NCI-H146 treated with DMSO at 0.1 percent for 48 hours (cell line): ENCODE measurements around the gene BRIX1.

ENCODE experiments used
- DNase-seq: peaks from one replicate; lab custom pipeline; 2025; ENCODE audit not compliant: unreplicated experiment; lab: John Stamatoyannopoulos, UW

BRIX1 gene, protein sequence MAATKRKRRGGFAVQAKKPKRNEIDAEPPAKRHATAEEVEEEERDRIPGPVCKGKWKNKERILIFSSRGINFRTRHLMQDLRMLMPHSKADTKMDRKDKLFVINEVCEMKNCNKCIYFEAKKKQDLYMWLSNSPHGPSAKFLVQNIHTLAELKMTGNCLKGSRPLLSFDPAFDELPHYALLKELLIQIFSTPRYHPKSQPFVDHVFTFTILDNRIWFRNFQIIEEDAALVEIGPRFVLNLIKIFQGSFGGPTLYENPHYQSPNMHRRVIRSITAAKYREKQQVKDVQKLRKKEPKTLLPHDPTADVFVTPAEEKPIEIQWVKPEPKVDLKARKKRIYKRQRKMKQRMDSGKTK

DNA sequence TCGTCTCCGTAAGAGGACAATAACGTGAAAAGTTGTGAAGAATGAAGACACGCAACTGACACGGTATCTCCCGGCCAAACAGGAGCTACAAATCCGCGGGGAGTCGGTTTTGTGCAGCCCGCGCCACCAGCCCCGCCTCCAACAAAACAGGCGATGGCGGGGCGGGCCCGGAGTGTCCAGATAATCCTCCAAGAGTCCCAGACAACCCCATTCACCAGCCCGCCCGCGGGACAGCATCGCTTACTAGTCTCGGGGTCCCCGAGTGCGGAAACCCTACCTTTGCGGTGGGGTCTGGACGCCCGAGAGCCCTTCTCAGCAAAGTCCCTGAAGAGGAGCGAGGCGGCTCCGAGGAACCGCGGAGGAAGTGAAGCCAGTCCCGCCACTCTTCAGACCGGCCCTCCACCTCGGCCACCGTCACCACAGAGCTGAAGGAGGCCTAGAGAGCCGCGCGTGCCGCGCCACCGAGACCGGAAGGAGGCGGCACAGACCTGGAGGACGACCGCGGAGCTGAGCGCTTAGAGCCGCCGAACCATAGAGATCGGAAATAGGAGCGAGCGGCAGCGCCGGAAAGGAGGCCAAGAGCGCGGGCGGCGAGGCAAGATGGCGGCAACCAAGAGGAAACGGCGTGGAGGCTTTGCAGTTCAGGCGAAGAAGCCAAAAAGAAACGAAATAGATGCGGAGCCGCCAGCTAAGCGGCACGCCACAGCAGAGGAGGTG is at the start of gene BRIX1, which contains the start of gene RAD1:
Gene BRIX1, plus strand, starts transcription at position 573 of the 717 bp plus-strand sequence. Its CDS starts 28 bp downstream, at position 601.
Gene RAD1, minus strand, starts transcription at position 366 of the 717 bp plus-strand sequence. CDS start 612 bp downstream, outside the sequence.
- DNase-seq: peak; percentile 96

DNA sequence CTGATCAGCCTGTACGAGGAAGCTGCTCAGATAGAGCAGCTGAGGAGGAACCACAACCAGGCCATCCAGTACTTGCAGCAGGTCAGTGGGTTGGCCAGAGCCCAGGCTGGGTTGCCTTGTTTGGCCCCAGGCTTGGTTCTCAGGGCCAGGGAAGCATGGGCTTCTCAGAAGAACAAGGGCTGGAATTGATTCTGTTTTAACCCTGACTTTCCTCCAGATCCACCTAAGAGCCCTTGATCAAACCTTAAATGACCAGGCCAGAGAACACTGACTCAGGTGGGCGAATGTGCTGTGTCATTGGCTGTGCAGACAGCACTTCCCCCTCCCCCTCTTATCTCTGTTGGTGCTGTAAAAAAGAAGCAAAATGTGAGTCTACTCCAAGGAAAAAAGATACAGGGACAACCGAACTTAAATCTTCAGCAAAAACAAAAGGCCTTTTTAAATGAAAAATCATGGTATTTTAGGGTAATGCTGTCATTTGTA is 48.5 kb upstream of the BRIX1 start:
- no peak for DNase-seq

DNA sequence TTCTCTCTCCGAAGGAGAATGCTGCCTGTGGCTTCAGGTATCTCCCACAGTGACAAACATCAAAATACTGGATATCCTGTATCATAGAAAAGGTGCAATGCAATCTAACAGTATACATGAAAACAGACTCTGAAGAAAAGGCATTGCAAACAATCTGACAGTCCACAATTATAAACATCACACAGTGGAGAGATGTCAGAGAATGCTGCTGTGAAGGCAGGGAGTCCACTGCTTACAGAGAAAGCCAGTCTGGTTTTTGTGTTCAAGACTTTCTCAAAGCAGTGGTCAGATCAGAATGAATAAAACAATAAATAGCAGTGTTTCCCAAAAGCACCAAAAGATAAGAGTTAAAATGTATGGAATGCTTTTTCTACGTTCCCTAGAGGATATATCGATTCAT is 47.9 kb upstream of the BRIX1 start:
- no peak for DNase-seq

DNA sequence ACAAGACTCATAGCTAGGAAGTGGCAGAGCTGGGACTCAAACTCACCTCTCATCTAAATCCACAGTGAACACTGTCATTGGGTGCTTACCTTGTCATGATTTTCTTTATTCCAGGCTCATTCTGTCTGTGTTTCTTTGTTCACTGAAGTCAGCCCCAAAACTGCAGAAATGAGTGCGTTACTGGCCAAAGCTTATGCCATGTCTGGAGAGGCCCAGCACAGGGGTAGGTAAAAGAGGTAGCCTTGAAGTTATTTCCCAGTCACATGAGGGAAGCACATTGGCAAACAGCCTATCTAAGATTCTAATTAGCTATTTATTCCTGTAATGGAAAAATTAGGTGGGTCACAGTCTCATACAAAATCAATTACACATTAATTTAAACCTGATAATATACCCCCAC is 46.7 kb upstream of the BRIX1 start:
- no peak for DNase-seq

DNA sequence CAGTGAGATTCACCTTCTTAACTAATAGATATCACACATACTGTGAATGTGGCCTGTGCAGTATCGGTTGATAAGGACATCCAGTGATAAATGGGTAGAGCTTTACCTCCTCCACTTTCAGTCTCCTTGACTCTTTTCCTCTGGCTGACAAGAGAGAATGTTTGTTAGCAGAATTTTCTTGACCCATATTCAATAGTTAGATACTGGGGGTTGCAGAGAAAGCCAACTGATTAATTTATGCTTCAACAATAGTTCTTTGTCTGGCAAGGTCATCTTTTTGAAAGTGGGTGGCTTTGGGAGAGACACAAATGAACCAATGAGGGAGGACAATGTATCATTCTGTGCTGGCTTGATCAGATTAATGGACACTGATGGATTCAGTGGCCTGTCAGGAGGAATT is 46.3 kb upstream of the BRIX1 start:
- DNase-seq: no peak

DNA sequence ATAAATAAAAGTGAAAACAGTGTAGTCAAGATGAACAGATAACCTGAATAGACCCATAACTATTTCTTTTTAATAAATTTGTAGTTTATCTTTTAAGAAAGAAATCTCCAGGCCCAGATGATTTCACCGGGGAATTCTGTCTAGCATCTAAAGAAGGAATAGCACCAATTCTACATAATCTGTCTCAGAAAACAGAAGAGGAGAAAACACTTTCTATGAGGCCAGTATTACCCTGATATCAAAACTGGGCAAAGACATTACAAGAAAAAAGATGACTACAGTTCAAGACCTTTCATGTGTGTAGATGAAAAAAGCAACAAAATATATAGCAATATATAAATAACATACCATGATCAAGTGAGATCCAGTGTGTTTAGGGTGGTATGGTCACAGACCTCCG is 45.1 kb upstream of the BRIX1 start:
- no peak for DNase-seq

DNA sequence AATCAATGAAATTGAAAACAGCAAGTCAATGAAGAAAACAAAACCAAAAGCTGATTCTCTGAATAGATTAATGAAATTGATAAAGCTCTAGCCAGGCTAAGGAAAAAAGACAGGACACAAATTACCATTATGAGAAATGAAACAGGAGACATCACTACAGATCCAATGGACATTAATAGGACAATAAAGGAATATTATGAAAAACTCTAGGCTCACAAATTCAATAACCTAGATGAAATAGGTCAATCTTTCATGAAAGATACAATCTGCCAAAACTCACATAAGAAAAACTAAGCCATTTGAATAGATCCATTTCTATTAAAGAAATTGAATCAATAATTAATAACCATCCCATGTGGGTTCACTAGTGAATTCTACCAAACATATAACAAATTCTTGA is 39.2 kb upstream of the BRIX1 start:
- DNase-seq: no peak

DNA sequence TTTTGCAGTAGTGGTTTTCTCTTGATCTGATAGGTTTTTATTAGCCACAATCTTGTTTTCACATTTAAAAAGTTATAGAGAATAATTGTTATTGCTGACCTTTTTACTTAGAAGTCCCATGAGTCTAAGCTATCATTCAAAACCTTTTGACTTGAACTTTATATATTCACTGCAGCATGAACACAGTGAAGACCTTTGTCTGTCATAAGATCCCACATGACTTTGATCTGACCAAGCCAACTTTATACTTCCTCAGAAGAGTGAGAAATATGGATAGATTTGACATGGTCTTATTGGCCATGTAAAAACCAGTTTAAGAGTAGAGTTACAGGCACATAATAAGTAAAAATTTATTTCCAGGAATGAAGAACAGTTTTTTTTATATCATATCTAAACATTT is 34.3 kb upstream of the BRIX1 start:
- no peak for DNase-seq

DNA sequence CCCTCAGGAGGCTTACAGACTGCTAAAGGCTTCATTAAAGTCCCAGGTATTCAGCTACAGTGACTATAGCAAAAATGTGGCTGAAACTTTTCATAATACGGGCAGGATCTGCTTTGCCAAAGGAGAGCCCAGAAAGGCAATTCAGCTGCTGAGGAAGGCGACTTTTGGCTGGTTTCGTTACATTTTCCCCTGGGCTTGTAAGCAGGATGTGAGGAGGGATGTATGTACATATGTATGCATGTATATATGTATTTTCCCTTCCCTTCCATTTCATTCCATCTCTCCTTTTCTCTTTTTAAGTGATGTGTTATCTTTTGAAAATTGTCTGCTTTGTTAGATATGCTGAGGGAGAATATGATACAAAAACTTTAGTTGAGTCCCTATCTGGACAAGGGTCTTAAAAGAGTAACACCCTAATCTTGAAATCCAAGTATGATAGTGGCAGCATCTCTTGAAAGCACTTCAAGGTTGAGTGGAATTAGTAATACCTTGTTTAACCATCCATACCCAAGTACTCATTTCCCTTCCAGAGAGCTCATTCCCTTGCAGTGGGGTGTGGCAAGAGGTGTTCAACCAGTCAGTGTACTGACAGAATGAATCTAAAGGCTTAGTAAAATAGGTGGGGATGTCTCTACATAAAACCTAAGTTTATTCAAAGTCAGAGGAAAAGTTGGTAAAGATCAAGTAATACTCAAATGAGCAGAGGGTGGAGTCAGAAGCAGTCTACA is 29.0 kb upstream of the BRIX1 start:
- no peak for DNase-seq

DNA sequence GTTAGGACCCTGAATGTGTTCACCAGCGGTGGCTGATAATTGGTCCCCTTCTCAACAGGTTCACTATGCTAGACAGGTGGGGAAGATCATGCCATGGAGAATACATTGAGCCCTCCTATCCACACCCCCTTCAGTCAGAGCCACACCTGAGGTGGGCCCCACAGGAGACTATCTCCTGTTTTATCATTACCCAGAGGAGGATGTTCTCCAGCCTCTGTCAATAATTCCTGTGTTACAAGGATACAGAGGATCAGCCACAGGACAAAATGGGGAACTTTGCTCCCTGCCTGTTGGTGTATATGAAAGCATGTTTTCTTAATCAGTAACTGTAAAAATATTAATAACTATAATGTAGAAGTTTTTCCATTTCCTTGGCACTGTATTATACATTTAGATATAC is 26.1 kb upstream of the BRIX1 start:
- no peak for DNase-seq

DNA sequence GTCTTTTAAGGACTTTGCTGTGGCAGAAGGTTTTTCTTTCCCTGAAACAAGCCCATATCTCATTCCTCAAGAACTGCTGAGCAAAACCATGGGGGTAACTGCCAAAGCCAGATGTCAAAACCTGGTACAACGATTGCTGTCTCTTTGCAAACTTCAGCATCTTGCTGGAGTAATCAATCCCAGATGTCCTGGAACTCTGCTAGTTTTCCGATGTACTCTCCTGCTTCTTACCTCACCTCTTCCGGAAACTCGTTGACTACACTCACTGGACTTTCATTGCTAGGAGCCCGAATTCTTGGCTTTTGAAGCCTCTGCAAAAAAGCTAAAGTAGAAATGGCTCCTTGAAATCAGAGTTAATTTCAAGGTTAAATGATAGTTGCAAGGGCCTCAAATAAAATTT is 23.5 kb upstream of the BRIX1 start:
- no peak for DNase-seq

DNA sequence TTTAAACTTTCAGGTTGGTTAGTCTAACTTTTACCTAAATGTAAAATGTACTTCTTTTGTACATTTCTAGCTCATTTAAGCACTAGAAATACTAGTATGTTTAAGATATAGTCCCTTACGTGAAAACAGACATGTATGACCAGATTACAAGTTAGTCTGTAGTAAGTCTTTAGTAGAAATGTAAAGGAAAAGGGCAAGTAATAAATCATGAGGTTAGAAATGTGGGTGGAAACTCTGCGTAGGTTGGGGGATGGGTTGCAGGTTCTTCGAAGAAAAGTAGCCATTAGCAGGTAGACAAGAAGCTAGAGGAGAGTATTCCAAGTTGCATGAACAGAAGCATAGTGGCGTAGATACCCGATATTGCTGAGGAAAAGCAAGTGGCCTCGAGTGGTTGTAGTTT is 23.1 kb upstream of the BRIX1 start:
- DNase-seq: no peak

DNA sequence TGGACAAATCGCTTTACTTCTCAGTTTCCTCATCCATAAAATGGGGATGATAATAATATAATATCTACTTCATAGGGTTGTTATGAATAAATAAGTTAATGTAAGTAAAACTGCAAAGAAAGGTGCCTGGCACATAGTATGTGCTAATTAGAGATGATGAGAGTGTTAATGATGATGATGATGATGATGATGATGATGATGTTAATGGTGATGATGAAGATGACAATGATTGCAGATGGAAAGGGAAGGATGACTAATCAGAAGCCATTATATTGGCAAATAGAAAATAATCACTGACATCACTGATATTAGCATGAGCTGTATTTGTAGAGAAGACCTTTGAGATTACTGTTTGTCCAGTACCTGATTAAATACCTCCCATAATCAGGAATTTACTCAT is 20.8 kb upstream of the BRIX1 start:
- no peak for DNase-seq

DNA sequence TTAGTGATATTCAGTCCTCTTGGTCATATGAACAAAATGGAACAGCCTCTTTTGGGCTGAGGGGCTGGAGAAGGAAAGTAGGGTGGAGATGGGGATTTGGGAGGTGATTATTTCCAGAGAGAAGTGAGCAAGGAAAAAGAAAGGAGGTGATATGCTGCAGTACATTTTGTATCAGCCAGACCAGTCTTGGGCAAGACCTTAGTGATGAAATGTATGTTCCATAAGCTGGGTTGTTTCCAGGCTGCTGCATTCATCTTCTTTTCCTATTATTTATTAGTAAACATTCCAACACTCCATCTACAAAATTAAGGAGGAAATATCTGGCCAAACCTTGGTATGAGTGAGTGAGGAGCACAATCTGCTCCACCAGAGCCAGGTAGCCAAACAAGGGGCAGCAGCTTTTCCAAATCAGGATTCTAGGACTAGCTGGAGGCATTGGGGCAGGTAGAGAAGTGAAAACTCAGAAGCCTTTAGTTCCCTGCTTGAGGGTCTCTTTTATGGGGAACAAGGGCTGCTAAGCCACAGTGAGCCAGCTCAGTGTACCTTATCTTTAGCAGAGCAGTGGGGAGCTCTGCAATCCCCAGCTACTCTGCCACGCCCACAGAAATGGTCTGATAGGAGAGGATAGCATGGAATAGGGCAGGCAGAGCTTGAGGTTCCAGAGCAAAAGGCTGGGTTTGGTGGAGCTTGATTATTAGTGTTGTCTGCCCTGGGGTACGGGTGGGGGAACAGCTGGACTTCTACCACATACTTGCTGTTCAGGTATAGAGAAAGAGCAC is 19.7 kb upstream of the BRIX1 start:
- no peak for DNase-seq

DNA sequence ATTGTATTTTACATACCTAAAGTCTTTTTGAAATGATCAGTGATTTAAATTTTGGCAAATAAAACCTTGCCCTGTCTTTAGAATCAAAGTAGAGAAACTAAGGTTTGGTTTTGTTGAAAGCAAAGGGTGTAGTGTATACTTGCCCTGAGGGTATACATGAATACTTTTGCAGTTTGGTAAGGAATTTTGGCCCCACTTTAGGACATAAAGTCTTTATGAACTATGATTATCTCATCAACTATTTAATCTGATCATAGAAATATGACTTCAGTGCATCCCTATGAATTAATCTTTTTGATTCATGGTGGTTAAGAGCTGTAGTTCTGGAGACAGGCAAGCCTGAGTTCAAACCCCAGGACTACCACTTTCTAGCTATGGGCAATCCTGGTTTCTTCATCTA is 17.9 kb upstream of the BRIX1 start:
- DNase-seq: no peak

DNA sequence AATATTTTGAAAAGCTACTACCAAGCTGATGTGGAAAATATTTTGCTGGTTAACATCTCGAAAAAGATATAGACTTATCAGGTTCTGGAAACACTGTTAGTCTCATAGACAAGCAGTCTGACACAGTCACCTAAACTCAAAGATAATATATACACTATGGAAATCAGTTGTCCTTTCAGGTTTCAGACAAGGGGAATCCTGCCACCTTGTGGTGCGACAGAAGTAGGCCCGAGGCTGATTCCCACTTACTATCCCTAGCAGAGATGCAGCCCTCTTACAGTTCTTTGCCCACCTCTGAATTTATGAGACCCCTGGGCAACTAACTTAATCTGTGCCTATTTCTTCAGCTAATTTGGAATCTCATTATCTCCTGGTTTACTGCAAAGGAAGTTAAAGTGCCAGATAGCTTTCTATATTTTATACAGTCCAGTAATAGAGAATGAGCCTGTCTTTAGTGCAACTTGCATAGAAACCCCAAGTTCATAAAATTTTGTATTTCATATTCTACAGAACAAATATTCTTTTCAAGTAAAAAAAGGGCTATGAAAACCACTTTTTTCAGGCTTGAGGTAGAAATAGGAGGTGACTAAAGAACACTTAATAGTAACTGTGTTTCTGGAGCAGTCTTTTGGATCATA is 17.1 kb upstream of the BRIX1 start:
- DNase-seq: peak; percentile 36

DNA sequence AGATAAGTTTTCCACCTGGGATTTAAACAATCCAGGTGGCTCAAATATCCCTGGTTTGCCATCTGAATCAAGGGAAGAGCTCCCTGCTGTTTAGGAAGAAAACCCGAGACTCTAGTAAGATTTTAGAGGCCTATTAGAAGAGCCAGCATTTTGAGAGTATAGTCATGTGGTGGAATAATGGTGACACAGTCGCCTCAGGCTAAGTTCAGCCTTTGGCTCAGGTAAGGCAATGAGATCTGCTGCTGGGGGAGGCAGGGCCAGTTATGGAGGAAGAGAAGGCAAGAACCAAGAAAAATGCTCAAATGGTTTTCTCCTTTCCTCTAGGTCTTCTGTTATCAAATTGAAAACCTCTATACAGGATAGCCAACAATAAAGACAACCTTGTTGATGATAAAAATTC is 16.4 kb upstream of the BRIX1 start:
- no peak for DNase-seq

DNA sequence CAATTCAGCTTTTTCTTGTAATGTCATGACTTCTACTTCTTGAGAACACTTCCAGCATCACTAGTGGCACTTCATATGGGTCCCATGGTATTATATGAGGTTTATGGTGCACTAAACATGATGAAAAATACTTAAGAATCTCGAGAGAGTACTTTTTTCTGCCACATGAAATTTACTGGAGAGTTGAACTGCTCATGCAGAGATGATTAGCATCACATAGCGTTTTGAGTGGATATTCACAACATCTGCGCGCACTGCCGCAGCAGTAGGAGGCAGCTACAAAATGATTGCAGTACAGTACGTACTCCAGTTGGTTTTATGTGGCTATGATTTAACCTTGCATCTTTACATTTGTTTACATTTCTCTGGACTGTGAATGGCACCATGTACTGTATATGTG is 14.9 kb upstream of the BRIX1 start:
- no peak for DNase-seq

DNA sequence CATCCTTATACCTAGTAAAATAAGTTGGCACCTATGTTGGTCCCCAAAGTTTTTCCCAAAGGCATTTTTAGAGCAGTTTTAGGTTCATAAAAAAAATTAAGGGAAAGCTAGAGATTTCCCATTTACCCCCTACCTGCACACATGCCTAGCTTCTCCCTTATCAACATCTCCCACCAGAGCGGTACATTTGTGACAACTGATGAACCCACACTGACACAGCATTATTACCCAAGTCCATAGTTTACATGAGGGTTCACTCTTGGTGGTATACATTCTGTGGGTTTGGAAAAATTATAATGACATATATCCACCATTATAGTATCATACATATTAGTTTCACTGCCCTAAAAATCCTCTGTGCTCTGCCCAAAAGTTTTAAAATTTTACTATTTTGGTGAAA is 12.3 kb upstream of the BRIX1 start:
- DNase-seq: no peak

DNA sequence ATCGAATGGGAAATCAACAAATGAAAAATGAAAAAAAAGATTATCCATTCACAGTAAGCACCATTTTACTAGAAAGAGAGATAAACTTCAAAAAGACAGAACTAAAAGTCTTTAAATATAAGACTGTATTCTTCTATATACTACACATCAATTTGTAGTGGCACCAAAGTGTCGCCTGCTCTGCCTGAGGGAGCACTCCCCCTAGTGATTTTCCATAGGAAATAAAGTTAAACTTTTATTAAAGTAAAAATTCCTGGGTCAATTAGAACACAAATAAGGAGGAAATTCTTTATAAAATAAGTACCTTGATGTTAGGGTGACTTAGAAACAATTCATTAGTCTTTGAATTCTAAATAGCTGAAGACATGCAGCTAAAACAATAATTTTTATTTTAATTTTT is 9.9 kb upstream of the BRIX1 start:
- no peak for DNase-seq

DNA sequence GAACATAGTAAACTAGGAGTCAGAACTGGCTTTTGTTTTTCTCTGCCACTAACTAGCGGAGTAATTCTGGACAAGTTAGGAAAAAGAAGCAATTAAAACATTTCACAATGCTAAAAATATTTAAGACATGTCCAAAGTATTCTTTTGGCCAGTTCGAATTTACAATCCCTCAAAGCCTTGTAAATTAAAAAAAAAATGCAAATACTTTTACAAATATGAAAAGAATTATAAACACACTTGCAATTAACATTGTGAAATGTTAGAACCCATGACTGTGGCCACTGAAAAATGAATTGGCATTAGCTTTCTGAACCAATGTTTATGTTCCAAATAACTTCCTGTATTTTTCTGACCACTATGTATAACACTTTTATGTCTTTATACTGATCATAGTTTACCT is 2.4 kb upstream of the BRIX1 start:
- no peak for DNase-seq
